Measurements from ENCODE around the gene LRRC28.
A peak's percentile ranks its signal among the peaks of the same experiment; 100 is the strongest.

The LRRC28 gene

DNA sequence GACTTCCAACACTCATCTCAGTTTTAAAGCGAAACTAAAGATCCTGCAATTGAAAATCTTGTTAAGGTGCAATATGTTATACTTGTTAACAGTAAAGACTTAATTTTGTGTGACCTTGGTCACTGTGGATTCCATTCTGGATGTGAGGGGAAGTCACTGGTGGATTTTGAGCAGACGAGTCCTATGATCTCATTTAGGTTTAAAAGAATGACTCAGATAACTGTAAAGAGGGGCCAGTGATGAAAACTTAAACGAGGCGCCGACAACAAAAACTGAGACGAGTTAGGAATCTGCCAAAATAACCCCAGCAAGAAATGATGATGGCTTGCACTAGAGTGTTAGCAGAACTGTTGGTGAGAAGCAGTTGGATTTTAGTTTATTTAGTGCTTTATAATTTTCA is 56.5 kb downstream of the LRRC28 start (continued):
- TF ChIP-seq ZNF692 (tag by site-specific recombination; IDR thresholded peaks at IDR 0.05) (no peak), ZEB2 (tag by site-specific recombination; IDR thresholded peaks at IDR 0.05) (0 out of 2 replicates have a peak, but pooled peaks have one; percentile 50), OVOL3 (tag by site-specific recombination; IDR thresholded peaks at IDR 0.05) (0 out of 2 replicates have a peak, but pooled peaks have one; percentile 11), SCRT2 (tag by site-specific recombination; IDR thresholded peaks at IDR 0.05) (no peak), ZBTB17 (tag by site-specific recombination; IDR thresholded peaks at IDR 0.05) (no peak), ZSCAN4 (tag by site-specific recombination; IDR thresholded peaks at IDR 0.05) (no peak), ZNF560 (tag by site-specific recombination; IDR thresholded peaks at IDR 0.05; ENCODE audit: borderline replicate concordance) (no peak), ZNF660 (tag by site-specific recombination; IDR thresholded peaks at IDR 0.05) (peak; percentile 27; the same call in 1 of the 2 replicates), ZNF513 (tag by site-specific recombination; IDR thresholded peaks at IDR 0.05) (no peak), ZNF629 (tag by site-specific recombination; IDR thresholded peaks at IDR 0.05) (peak; percentile 68), ZNF530 (tag by site-specific recombination; IDR thresholded peaks at IDR 0.05; ENCODE audit: low read depth) (no peak), ZBTB1 (tag by site-specific recombination; IDR thresholded peaks at IDR 0.05) (no peak), ZNF488 (tag by site-specific recombination; IDR thresholded peaks at IDR 0.05) (no peak), ZFHX2 (tag by site-specific recombination; conservative IDR thresholded peaks at IDR 0.05) (no peak), ZNF433 (tag by site-specific recombination; IDR thresholded peaks at IDR 0.05; ENCODE audit: low read depth) (no peak), ZNF140 (tag by site-specific recombination; IDR thresholded peaks at IDR 0.05) (no peak), ZNF639 (tag by site-specific recombination; IDR thresholded peaks at IDR 0.05) (no peak), KLF8 (tag by site-specific recombination; IDR thresholded peaks at IDR 0.05) (no peak), ZNF501 (tag by site-specific recombination; IDR thresholded peaks at IDR 0.05) (no peak), OSR2 (tag by site-specific recombination; IDR thresholded peaks at IDR 0.05) (no peak), ZNF280C (tag by site-specific recombination; IDR thresholded peaks at IDR 0.05) (no peak), ZNF518A (tag by site-specific recombination; conservative IDR thresholded peaks at IDR 0.05; ENCODE audit: low read depth) (no peak), ZNF677 (tag by site-specific recombination; IDR thresholded peaks at IDR 0.05) (no peak), ZSCAN23 (tag by site-specific recombination; IDR thresholded peaks at IDR 0.05) (no peak), FEZF1 (tag by site-specific recombination; IDR thresholded peaks at IDR 0.05) (no peak), ZNF48 (tag by site-specific recombination; IDR thresholded peaks at IDR 0.05) (no peak)
- TF ChIP-seq, protein P1, sequence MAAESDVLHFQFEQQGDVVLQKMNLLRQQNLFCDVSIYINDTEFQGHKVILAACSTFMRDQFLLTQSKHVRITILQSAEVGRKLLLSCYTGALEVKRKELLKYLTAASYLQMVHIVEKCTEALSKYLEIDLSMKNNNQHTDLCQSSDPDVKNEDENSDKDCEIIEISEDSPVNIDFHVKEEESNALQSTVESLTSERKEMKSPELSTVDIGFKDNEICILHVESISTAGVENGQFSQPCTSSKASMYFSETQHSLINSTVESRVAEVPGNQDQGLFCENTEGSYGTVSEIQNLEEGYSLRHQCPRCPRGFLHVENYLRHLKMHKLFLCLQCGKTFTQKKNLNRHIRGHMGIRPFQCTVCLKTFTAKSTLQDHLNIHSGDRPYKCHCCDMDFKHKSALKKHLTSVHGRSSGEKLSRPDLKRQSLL (tag by site-specific recombination; IDR thresholded peaks at IDR 0.05) = no peak
